GM06990 (cell line): ENCODE results near the gene LRFN3.

ENCODE experiments used
- DNase-seq: peaks from one replicate; pipeline ENCODE4 v3.0.0-alpha.2; 2011; ENCODE audit not compliant: insufficient read length; ENCODE audit errors: extremely low read depth
- H3K27me3 ChIP-seq: replicated peaks from 2 replicates; pipeline ENCODE4 v1.6.0; 2011; ENCODE audit warnings: low read length; ENCODE audit not compliant: control insufficient read depth, insufficient read depth
- H3K36me3 ChIP-seq: 2 replicates; pipeline ENCODE4 v1.5.1; 2011; ENCODE audit warnings: low read length; ENCODE audit not compliant: control insufficient read depth, insufficient read depth
- H3K4me3 ChIP-seq: replicated peaks from 2 replicates; pipeline ENCODE4 v1.5.1; 2011; ENCODE audit warnings: low read depth, mild to moderate bottlenecking, control low read depth, low read length
- CTCF ChIP-seq: IDR thresholded peaks from 2 replicates; pipeline ENCODE4 v1.5.1; 2011; ENCODE audit warnings: low read length, control low read depth, mild to moderate bottlenecking, inconsistent platforms; ENCODE audit not compliant: insufficient read depth, poor library complexity, severe bottlenecking

The LRFN3 gene

GRCh38 chr19:35990156-35990555 is 54.0 kb downstream of the LRFN3 start:
- Histone ChIP-seq H3K27me3 (no peaks in the 10 kb centered on the region; the same call in 1 of the 2 replicates), H3K4me3 (no peak overlapping the region), H3K36me3 (no peaks in the 10 kb centered on the region)
- no peak for TF ChIP-seq CTCF
- no peak for DNase-seq

- Histone ChIP-seq H3K27me3 (no peaks in the 10 kb centered on the region; the same call in 1 of the 2 replicates), H3K36me3 (no peaks in the 10 kb centered on the region), H3K4me3 (no peak overlapping the region)
- TF ChIP-seq CTCF = no peak
- no peak for DNase-seq
Measured at GRCh38 chr19:35990771-35991730, 54.9 kb downstream of the LRFN3 start.

- H3K27me3 ChIP-seq = no peaks in the 10 kb centered on the region
- no peaks in the 10 kb centered on the region for H3K36me3 ChIP-seq
- no peak for TF ChIP-seq CTCF
- no peak overlapping the region for H3K4me3 ChIP-seq
- no peak for DNase-seq
Measured at GRCh38 chr19:35991731-35992450, 55.7 kb downstream of the LRFN3 start.

GRCh38 chr19:35992907-35993765 is 57.0 kb downstream of the LRFN3 start:
- no peak overlapping the region for H3K4me3 ChIP-seq
- DNase-seq = no peak
- TF ChIP-seq CTCF = no peak
- H3K36me3 ChIP-seq = peaks cover 4% of the 10 kb centered on the region
- no peaks in the 10 kb centered on the region for H3K27me3 ChIP-seq

GRCh38 chr19:35993923-35994598 is 57.9 kb downstream of the LRFN3 start:
- peak overlapping the region; percentile 78 for H3K4me3 ChIP-seq
- no peaks in the 10 kb centered on the region for H3K27me3 ChIP-seq
- peaks cover 7% of the 10 kb centered on the region for H3K36me3 ChIP-seq
- no peak for DNase-seq
- TF ChIP-seq CTCF = no peak
